ENCODE measurements around the gene MLPH. TPM values are rescaled to one million over a fixed set of nuclear protein-coding genes. Genes with fewer than 3 reads are reported as not detected.

The MLPH gene
- total RNA-seq, 1 donor from 2014 or later = not detected

DNA sequence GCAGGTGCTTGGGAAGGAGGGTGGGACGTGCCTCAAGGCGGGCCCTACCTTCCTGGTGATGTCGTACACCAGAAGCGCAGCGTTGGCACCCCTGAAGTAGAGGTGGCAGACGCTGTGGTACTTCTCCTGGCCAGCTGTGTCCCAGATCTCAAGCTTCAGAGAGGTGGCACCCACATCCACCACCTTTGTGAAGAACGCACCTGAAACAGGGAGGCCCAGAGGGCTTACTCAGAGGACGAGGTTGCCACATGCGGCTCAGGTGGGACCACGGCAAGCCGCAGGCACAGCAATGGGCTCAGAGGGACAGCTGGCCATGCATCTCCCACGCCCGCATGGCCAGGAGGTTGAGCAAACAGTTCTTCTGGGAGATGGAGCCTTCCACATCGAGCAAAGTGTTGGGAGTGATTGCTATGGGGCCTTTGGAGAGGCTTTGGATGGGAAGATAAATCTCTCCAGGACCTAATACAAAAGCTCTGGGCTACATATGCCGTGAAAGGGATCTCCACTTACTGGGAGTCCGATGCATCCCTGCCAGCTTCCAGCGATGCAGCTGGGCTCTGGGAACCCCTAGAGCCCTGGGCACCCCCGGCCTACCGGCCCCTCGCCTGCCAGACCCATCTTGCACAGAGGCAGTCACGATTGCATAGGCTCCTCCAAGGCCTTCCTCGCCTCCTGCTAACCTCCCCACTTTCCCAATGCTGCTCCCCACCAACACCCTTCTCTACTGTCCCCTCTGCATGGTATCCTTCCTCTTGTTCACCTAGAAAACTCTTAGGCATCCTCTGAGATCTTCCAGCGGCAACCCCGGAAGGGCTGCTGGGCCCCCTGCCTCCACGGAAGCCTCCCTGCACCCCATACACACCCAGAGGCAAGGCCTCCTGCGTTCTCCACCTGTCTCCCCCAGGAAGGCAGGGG lies 91.2 kb downstream of the MLPH start:
- H3K9me3 Mint-ChIP-seq = no peaks in the 10 kb centered on the region
- no peaks in the 10 kb centered on the region for H3K36me3 Mint-ChIP-seq (ENCODE audit: low read depth)
- DNase-seq (ENCODE audit: low read depth, low spot score) = no peak
- H3K27ac Mint-ChIP-seq (ENCODE audit: unreplicated experiment) = no peak overlapping the region
- H3K4me1 Mint-ChIP-seq = peaks cover 14% of the 10 kb centered on the region
- H3K27me3 Mint-ChIP-seq (ENCODE audit: low read depth) = peaks cover 2% of the 10 kb centered on the region
- H3K4me3 Mint-ChIP-seq = no peak overlapping the region
- TF ChIP-seq CTCF (conservative IDR thresholded peaks at IDR 0.05) = no peak

- H3K27me3 Mint-ChIP-seq (ENCODE audit: low read depth) = peaks cover 2% of the 10 kb centered on the region
- DNase-seq (ENCODE audit: low read depth, low spot score) = no peak
- H3K9me3 Mint-ChIP-seq = peaks cover under 1% of the 10 kb centered on the region
- H3K36me3 Mint-ChIP-seq (ENCODE audit: low read depth) = no peaks in the 10 kb centered on the region
- TF ChIP-seq CTCF (conservative IDR thresholded peaks at IDR 0.05) = no peak
- no peak overlapping the region for H3K4me3 Mint-ChIP-seq
- H3K27ac Mint-ChIP-seq (ENCODE audit: unreplicated experiment) = no peak overlapping the region
- H3K4me1 Mint-ChIP-seq = peaks cover 18% of the 10 kb centered on the region
These were observed 94.3 kb downstream of the MLPH start for GRCh38 chr2:237581326-237581725.

GRCh38 chr2:237581751-237582746 lies 95.0 kb downstream of the MLPH start:
- peak; percentile 62 for TF ChIP-seq CTCF (conservative IDR thresholded peaks at IDR 0.05)
- Mint-ChIP-seq H3K27ac (ENCODE audit: unreplicated experiment) (peak overlapping the region; percentile 12), H3K4me1 (peaks cover 25% of the 10 kb centered on the region), H3K36me3 (ENCODE audit: low read depth) (no peaks in the 10 kb centered on the region), H3K4me3 (no peak overlapping the region), H3K9me3 (peaks cover 2% of the 10 kb centered on the region), H3K27me3 (ENCODE audit: low read depth) (peaks cover 2% of the 10 kb centered on the region)
- peak; percentile 29 for DNase-seq (ENCODE audit: low read depth, low spot score)

DNA sequence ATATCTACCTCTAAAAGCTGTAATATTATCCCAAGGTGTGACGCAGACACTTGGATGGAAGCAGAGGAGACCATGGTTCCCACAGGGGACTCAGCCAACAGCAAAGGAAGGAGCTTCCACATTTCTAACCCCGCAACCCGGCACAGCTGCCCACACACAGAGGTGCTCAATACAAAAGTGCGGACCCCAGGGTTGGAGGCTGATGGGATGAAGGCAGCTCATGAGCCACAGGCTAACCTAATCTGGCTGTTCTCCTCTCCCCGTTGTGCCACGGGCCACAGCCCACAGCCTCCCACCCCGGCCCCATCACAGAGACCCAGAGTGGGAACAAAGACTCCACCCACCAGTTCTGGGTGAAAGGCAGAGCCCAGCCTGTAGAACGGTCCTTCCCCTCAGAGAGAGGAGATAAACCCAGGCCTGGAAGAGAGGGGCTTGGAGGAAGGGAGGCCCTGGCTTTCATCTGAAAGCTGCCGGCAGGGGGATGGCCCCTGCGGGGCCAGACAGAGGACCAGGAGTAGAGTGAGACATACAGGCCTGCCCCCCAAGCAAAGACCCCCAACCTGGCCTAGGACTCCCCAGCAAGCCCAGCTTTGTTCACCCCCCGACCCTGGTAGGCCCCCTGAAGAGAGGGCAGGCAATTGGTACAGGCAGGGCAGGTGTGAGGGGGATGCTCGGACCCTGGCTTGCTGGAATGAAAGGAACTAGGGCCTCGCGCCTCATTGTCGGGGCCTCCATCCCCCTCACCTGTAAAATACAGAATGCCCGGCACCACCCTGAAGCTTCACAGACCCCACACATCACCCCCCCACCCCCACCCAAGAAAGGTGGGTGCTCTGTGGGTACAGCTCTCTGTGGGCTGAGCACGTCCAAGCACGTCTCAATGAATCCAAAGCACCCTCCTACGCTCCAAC lies 96.6 kb downstream of the MLPH start:
- Mint-ChIP-seq H3K27me3 (ENCODE audit: low read depth) (peaks cover 2% of the 10 kb centered on the region), H3K9me3 (peaks cover 2% of the 10 kb centered on the region), H3K36me3 (ENCODE audit: low read depth) (no peaks in the 10 kb centered on the region), H3K4me3 (no peak overlapping the region), H3K4me1 (peaks cover 25% of the 10 kb centered on the region), H3K27ac (ENCODE audit: unreplicated experiment) (no peak overlapping the region)
- no peak for TF ChIP-seq CTCF (conservative IDR thresholded peaks at IDR 0.05)
- DNase-seq (ENCODE audit: low read depth, low spot score) = no peak
